ENCODE results near the gene KTN1. TPM values are rescaled to one million over a fixed set of nuclear protein-coding genes. Genes with fewer than 3 reads are reported as not detected.

Gene KTN1
- total RNA-seq, 1 donor from 2014 or later = 191 TPM

DNA sequence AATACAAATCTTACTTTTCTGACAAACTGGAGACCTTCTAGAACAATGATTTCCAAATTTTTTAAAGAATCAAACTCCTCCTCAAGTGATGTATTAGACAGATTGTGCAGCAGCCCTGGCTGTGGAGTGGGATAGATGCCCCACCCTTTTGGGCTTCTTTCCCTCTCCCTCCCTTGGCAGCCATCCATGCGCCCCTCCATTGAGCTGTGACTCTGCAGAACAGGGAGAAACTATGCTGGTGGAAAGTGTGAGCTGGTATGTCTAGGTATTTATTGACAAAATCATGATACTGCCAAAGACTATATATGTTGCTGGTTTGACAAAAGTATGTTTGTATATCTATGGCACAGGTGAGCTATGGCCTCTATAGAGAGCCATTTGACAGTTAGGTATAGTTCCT is 138.5 kb downstream of the KTN1 start:
- TF ChIP-seq, protein P1, sequence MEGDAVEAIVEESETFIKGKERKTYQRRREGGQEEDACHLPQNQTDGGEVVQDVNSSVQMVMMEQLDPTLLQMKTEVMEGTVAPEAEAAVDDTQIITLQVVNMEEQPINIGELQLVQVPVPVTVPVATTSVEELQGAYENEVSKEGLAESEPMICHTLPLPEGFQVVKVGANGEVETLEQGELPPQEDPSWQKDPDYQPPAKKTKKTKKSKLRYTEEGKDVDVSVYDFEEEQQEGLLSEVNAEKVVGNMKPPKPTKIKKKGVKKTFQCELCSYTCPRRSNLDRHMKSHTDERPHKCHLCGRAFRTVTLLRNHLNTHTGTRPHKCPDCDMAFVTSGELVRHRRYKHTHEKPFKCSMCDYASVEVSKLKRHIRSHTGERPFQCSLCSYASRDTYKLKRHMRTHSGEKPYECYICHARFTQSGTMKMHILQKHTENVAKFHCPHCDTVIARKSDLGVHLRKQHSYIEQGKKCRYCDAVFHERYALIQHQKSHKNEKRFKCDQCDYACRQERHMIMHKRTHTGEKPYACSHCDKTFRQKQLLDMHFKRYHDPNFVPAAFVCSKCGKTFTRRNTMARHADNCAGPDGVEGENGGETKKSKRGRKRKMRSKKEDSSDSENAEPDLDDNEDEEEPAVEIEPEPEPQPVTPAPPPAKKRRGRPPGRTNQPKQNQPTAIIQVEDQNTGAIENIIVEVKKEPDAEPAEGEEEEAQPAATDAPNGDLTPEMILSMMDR (IDR thresholded peaks at IDR 0.05) = no peak
- TF ChIP-seq EZH2phosphoT487 (IDR thresholded peaks at IDR 0.05) (no peak), EZH2 (IDR thresholded peaks at IDR 0.05) (no peak)
- Histone ChIP-seq H3K4me2 (no peak overlapping the region), H3K79me2 (ENCODE audit: low read depth) (no peaks in the 10 kb centered on the region), H2AFZ (replicated peaks) (no peak overlapping the region), H3K36me3 (no peaks in the 10 kb centered on the region), H3K9ac (no peak overlapping the region), H3K27me3 (no peaks in the 10 kb centered on the region), H4K20me1 (ENCODE audit: low read depth) (no peaks in the 10 kb centered on the region), H3K9me3 (ENCODE audit: low read depth) (no peaks in the 10 kb centered on the region), H3K4me1 (peaks cover 6% of the 10 kb centered on the region), H3F3A (ENCODE audit: low read depth) (no peaks in the 10 kb centered on the region), H3K4me3 (no peak overlapping the region), H3K27ac (no peak overlapping the region)
- peaks cover 3% of the 10 kb centered on the region for H3K27me3 Mint-ChIP-seq (ENCODE audit: insufficient read depth, low read depth)
- peaks cover 2% of the 10 kb centered on the region for H3K36me3 Mint-ChIP-seq
- no peak overlapping the region for H3K4me3 Mint-ChIP-seq
- no peaks in the 10 kb centered on the region for H3K9me3 Mint-ChIP-seq
- peaks cover 8% of the 10 kb centered on the region for H3K4me1 Mint-ChIP-seq
- DNase-seq (ENCODE audit: low spot score) = no peak
- no peak overlapping the region for H3K27ac Mint-ChIP-seq

DNA sequence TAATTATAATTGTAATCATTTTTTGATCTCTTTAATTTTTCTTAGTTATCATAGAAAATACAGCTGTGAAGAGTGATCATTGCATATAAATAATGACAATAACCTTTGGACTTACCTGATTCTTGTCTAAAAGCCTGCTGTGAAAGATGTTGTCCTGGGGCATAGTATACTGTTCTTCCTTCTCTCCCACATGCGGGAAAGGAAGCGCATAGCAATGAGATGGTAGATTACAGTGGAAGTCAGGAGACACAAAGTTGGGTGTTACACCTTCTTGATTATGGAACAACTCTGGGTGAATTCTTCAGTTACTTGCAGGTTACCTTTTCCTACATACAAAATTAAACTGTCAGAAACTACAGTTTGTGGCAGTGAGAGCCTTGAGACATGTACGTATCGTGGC is 140.8 kb downstream of the KTN1 start:
- peaks cover 7% of the 10 kb centered on the region for H3K4me1 Mint-ChIP-seq
- peaks cover 5% of the 10 kb centered on the region for H3K4me1 ChIP-seq
- H2AFZ ChIP-seq (replicated peaks) = no peak overlapping the region
- H3K27ac ChIP-seq = no peak overlapping the region
- no peak overlapping the region for H3K9ac ChIP-seq
- TF ChIP-seq EZH2 (IDR thresholded peaks at IDR 0.05) (no peak), EZH2phosphoT487 (IDR thresholded peaks at IDR 0.05) (no peak)
- TF ChIP-seq, protein P1 (IDR thresholded peaks at IDR 0.05) = no peak
- H3K9me3 ChIP-seq (ENCODE audit: low read depth) = no peaks in the 10 kb centered on the region
- DNase-seq (ENCODE audit: low spot score) = no peak
- H3K27ac Mint-ChIP-seq = no peak overlapping the region
- no peaks in the 10 kb centered on the region for H3K9me3 Mint-ChIP-seq
- H3K79me2 ChIP-seq (ENCODE audit: low read depth) = no peaks in the 10 kb centered on the region
- H4K20me1 ChIP-seq (ENCODE audit: low read depth) = no peaks in the 10 kb centered on the region
- no peaks in the 10 kb centered on the region for H3K27me3 ChIP-seq
- no peaks in the 10 kb centered on the region for H3F3A ChIP-seq (ENCODE audit: low read depth)
- no peaks in the 10 kb centered on the region for H3K36me3 ChIP-seq
- peaks cover 5% of the 10 kb centered on the region for H3K27me3 Mint-ChIP-seq (ENCODE audit: insufficient read depth, low read depth)
- peaks cover 2% of the 10 kb centered on the region for H3K36me3 Mint-ChIP-seq
- H3K4me3 ChIP-seq = no peak overlapping the region
- no peak overlapping the region for H3K4me2 ChIP-seq
- no peak overlapping the region for H3K4me3 Mint-ChIP-seq

DNA sequence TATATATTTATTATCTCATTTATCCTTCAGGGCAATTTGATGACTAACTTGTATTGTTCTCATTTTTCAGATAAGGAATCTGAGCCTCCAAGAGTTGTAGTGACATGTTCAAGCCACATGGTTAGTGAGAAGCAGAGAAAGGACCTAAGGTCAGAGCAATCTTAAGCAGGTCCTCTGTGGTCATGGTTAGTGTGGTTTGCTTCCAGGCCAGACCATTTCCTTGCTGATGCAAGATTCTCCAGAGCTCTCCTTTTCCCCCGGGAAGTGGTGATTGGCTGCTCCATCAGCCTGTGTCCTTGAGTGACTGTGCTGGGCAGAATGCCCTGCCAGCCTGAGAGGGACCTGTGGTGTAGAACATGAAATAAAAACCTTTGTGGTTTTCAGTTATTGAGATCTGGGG is 141.3 kb downstream of the KTN1 start:
- no peak overlapping the region for H3K4me3 ChIP-seq
- H3K4me1 ChIP-seq = peaks cover 5% of the 10 kb centered on the region
- H3K27me3 Mint-ChIP-seq (ENCODE audit: insufficient read depth, low read depth) = peaks cover 5% of the 10 kb centered on the region
- no peaks in the 10 kb centered on the region for H3K9me3 ChIP-seq (ENCODE audit: low read depth)
- no peaks in the 10 kb centered on the region for H3K36me3 ChIP-seq
- H3K27me3 ChIP-seq = no peaks in the 10 kb centered on the region
- H2AFZ ChIP-seq (replicated peaks) = no peak overlapping the region
- no peak overlapping the region for H3K4me3 Mint-ChIP-seq
- no peaks in the 10 kb centered on the region for H4K20me1 ChIP-seq (ENCODE audit: low read depth)
- H3F3A ChIP-seq (ENCODE audit: low read depth) = no peaks in the 10 kb centered on the region
- no peaks in the 10 kb centered on the region for H3K9me3 Mint-ChIP-seq
- no peak for DNase-seq (ENCODE audit: low spot score)
- no peak overlapping the region for H3K4me2 ChIP-seq
- peaks cover 2% of the 10 kb centered on the region for H3K36me3 Mint-ChIP-seq
- H3K79me2 ChIP-seq (ENCODE audit: low read depth) = no peaks in the 10 kb centered on the region
- TF ChIP-seq EZH2phosphoT487 (IDR thresholded peaks at IDR 0.05) (no peak), EZH2 (IDR thresholded peaks at IDR 0.05) (no peak)
- TF ChIP-seq, protein P1 (IDR thresholded peaks at IDR 0.05) = no peak
- H3K4me1 Mint-ChIP-seq = peaks cover 7% of the 10 kb centered on the region
- no peak overlapping the region for H3K9ac ChIP-seq
- no peak overlapping the region for H3K27ac ChIP-seq
- H3K27ac Mint-ChIP-seq = no peak overlapping the region

Measured in neural progenitor cell (in vitro differentiated cells).